GM21390 (cell line): ENCODE data around the gene ABCA3.

Source experiments
- ATAC-seq: cut with Tn5 transposase; IDR thresholded peaks from one replicate; pipeline ENCODE4 v1.9.1; 2021; ENCODE audit not compliant: unreplicated experiment

Gene ABCA3

DNA sequence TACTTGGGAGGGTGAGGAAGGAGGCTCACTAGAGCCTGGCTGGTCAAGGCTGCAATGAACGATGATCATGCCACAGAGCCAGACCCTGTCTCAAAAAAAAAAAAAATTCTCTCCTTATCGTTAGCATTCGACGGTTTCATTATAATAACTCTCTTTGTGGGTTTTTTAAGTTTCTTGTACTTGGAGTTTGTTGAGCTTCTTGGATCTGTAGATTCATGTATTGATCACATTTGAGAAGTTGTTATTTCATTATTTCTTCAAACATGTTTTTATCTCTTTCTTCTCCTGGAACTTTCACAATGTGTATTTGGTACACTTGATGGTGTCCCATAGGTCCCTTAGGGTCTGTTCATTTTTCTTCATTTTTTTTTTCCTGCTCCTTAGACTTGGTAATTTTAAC is 16.8 kb upstream of the ABCA3 start:
- no peak for ATAC-seq

GRCh38 chr16:2350500-2350899 is 10.0 kb upstream of the ABCA3 start:
- no peak for ATAC-seq

DNA sequence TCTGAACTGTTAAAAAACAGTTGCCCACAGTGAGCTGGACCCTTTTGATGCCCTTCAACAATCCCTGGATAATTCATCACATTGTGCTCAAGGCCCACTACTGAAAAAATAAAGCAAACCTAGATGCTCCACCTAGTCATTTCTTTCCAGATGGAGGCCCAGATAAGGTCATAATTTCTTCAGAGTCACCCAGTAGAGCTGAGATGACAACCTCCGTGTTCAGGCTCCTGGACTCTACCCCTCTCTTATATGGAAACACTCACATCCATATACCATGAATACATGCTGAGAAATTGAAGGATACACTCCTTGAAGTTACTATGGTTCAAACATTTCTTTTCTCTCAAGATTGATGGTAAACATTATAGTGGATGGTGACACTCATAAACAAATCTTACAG is 2.7 kb upstream of the ABCA3 start:
- ATAC-seq, result no peak

GRCh38 chr16:2341456-2342447 is 1.2 kb upstream of the ABCA3 start:
- no peak for ATAC-seq

DNA sequence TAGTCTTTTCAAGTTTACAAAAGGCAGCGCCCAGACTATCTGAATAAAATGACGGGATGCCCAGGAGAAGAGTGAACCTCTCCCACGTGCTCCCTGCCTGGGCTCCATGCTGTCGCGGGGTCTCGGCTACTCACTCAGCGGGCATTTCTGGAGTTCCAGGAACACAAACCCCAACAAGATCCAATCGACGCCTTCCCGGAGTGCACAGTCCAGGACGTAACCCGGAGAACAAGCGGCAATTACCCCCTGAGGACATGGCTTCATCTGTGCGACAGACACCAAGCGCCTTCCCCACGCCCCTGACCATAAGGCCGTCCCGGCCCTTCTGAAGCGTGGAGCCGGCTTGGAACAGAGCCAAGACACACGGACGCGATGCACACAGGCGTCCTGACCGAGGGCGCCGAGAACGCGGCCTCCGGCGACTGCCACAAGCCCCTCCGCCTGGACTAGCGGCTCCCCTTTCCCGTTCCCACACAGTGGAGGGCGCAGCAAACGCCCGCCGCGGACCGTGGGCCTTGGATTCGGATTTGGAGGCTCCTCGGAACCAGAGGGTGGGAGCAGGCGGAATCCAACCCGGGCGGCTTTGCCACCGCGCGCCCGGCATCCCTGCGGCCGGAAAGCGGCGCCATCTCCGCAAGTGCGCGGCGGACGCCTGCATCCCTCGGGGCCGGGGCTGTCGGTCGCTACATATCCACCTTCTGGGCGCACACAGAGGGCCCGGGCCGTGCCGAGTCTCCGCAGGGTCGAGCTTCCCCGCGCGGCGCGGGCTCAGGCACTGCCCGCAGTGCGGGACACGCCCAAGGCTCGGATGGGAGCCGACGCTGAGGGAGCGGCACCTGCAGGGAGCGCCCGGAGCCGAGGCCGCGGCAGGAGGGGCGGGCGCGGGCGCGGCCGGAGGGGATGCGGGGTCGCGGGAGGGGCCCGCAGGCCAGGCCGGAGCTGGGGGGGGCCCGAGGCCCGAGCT is 725 bp downstream of the ABCA3 start:
- peak; percentile 27 for ATAC-seq

DNA sequence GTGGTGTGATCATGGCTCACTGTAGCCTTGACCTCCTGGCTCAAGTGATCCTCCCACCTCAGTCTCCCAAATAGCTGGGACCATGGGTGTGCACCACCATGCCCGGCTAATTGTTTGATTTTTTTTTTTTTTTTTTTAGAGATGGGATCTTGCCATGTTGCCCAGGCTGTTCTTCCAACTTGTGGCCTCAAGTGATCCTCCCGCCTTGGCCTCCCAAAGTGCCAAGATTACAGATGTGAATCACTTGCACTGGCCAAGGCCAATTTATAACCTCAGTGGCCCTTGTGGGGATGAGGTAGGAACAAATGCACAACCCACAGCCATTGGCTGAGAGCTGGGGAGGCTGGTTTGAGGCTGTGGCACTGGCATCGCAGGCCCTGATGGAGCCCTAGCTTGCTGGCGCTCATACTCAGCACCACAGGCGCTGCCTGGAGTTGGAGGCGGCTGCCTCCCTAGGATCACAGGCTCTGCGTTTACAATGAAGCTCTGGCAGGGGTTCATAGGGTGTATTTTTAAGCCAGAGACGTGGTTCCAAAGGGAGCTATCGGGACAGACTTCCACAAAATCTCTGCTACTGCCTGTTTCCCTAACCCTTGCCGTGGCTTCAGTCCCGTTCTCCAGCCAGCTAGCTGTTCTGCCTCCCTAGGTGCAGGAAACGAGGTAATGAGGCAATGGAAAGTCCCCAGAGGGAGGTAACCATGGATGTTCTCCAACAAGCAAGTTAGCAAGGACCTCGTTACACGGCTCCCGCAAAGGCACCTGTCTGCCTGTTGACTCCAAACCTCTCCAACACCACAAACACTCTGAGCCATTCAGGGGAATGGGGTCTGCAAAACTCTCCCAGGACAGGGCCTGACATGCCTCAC is 2.9 kb downstream of the ABCA3 start:
- ATAC-seq, result no peak

GRCh38 chr16:2335286-2335895 is 5.1 kb downstream of the ABCA3 start:
- no peak for ATAC-seq

DNA sequence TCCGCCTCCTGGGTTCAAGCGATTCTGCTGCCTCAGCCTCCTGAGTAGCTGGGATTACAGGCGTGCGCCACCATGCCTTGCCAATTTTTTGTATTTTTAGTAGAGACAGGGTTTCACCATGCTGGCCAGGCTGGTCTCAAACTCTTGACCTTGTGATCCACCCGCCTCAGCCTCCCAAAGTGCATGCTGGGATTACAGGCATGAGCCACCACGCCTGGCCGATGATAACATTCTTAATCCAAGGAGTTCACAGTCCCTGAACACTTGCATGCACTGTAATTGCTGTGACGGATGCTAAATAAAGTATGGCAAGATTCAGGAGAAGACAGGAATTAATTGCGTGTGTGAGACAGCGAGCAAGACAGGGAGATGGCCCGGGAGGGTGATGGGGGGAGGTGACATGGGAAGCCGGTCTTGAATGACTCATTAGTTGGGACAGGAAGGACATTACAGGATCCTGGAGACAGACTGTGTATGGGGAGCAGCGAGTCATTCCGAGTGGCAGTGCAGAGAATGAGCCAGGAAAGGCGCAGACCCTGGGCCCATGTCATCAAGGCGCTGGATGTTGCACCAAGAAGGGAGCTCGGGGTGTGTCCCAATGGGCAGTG is 6.7 kb downstream of the ABCA3 start:
- ATAC-seq, result no peak

DNA sequence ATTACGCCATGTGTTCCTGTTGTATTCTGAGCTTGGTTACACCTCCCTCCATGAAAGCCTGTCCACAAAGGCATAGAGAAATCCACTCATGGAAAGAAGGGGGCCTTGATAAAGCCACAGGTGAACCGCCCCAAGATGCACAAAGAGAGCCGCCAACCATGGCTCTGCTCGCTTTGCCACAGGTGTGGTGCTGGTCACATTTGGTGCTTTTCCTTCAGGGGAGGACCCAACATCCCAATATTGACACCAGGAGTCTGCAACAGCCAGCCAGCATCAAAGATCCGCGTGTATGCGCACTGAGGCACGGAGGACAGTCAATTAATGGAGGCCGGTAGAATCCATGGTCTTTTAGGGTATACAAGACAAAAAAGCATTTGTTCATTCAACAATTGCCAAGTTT is 7.3 kb downstream of the ABCA3 start:
- no peak for ATAC-seq

- no peak for ATAC-seq
Observed at GRCh38 chr16:2331931-2332267, 8.6 kb downstream of the ABCA3 start.

GRCh38 chr16:2331199-2331930 is 9.2 kb downstream of the ABCA3 start:
- no peak for ATAC-seq

DNA sequence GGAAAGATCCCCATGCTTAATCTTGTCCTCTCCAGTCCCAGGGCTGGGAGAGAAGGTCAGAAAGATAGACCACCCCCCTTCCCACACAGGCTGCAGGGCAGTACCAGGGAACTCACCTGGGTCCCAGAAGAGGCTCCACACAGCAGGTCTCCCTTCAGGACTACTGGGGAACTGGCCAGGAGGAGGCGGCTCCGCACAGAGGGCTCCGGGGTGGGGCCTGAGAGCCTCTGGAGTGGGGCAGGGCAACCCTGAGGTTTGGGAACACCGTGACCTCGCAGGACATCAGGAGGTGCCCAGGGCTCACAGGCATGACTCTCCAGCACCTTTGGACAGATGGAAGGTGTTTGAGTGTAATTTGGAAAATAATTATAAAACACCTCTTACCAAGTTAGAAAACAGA is 11.0 kb downstream of the ABCA3 start:
- no peak for ATAC-seq

DNA sequence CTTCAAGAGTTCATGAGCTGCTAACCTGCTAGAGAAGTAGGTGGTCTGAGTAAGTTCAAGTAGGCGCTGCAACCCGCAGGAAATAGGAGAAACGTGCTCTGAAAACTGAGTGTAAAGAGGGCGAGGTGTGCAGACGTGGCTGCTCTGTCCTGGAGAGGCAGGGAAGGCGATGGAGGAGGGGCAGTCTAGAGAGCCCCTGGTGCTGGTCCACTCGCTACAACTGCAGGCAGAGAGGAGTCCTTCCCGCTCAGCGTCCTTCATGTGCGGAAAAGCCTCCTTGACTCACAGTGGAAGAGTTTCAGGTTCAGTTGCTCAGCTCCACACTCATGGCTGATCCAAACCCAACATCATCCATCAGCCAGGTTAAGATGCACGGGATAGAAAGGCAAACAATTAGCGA is 12.1 kb downstream of the ABCA3 start:
- no peak for ATAC-seq

DNA sequence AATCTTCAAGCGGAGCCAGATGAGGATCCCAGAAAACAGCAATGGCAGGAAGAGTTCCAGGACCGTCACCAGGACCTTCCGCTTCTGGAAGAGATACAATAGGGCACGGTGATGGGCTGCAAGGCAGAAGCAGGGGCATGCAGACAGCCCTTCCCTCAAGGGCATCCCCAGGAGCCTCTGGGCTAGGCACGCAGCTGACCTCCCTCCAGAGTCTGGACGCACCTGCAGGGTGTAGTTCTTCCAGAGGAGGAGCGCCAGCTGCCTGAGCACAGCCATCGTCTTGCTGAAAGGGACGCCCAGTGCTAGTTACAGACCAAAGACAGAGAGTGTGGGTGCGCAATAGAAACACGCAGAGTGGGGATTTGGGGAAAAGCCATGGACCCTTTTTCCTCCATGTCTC is 14.3 kb downstream of the ABCA3 start:
- no peak for ATAC-seq

- no peak for ATAC-seq
Observed at GRCh38 chr16:2325791-2326190, 14.7 kb downstream of the ABCA3 start.

GRCh38 chr16:2325181-2325580 is 15.3 kb downstream of the ABCA3 start:
- ATAC-seq, result no peak

- no peak for ATAC-seq
Observed at GRCh38 chr16:2324296-2324859, 16.1 kb downstream of the ABCA3 start.

DNA sequence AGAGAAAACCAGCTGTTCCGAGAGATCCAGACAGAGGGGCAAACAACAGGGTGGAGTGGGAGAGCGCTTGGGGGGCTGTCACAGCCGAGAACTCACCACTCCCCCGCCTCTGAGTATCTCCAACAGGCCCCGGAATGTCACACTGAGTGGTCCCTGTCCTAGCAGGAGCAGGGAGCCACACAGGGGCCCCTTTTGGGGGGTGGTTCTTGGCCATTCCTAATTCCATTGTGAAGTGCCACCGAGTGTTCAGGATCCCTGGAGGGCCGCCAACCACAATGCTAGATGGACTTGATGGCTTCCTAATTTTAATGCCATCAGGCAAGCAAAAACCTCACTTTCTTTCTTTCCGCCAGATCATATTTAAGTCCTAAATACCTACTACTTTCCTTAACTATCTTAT is 16.8 kb downstream of the ABCA3 start:
- ATAC-seq, result no peak

- ATAC-seq, result no peak
Observed at GRCh38 chr16:2319606-2320005, 20.9 kb downstream of the ABCA3 start.
